Measurements from ENCODE around the gene USP1. TPM values are rescaled to one million over a fixed set of nuclear protein-coding genes. Genes with fewer than 3 reads are reported as not detected.

USP1 gene
- total and polyA plus RNA-seq, 4 donors: 5.1 to 33.8 (median 7.8) TPM

DNA sequence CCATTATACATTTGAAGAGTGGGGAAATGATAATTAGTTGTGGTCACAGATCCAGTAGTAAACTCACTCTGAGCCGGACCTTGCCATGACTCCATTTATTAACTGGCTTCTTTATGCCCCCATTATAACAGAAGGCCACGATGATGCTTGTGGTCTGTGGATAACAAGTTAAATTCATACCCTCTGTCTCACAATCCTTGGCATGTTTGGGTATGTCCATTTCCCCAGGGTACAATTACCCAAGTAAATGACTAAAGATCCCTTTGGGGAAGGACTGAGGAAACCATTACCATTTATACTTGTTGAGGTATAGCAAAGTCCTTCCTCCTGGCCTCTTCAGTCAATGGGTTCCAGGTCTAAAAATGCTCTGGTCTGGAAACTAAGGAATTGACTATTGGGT is 7.3 kb upstream of the USP1 start:
- TF ChIP-seq YY1 (IDR thresholded peaks at IDR 0.05) (no peak), HNF4A (conservative IDR thresholded peaks at IDR 0.05) (no peak), JUND (IDR thresholded peaks at IDR 0.05) (no peak), RAD21 (IDR thresholded peaks at IDR 0.05) (no peak), NR2F2 (IDR thresholded peaks at IDR 0.05) (no peak), TAF1 (conservative IDR thresholded peaks at IDR 0.05) (no peak), EGR1 (IDR thresholded peaks at IDR 0.05; ENCODE audit: low read depth in 2 of 2) (no peak), GABPA (IDR thresholded peaks at IDR 0.05 in 1 of 2, conservative IDR thresholded peaks at IDR 0.05 in 1 of 2) (no peak), FOXA2 (IDR thresholded peaks at IDR 0.05) (no peak), SP1 (IDR thresholded peaks at IDR 0.05) (no peak)
- TF ChIP-seq, protein P1, sequence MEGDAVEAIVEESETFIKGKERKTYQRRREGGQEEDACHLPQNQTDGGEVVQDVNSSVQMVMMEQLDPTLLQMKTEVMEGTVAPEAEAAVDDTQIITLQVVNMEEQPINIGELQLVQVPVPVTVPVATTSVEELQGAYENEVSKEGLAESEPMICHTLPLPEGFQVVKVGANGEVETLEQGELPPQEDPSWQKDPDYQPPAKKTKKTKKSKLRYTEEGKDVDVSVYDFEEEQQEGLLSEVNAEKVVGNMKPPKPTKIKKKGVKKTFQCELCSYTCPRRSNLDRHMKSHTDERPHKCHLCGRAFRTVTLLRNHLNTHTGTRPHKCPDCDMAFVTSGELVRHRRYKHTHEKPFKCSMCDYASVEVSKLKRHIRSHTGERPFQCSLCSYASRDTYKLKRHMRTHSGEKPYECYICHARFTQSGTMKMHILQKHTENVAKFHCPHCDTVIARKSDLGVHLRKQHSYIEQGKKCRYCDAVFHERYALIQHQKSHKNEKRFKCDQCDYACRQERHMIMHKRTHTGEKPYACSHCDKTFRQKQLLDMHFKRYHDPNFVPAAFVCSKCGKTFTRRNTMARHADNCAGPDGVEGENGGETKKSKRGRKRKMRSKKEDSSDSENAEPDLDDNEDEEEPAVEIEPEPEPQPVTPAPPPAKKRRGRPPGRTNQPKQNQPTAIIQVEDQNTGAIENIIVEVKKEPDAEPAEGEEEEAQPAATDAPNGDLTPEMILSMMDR (IDR thresholded peaks at IDR 0.05; ENCODE audit: low read depth, low read length, missing input control): no peak
- TF ChIP-seq, protein P2, sequence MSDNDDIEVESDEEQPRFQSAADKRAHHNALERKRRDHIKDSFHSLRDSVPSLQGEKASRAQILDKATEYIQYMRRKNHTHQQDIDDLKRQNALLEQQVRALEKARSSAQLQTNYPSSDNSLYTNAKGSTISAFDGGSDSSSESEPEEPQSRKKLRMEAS (IDR thresholded peaks at IDR 0.05): no peak
- TF ChIP-seq, protein P3, sequence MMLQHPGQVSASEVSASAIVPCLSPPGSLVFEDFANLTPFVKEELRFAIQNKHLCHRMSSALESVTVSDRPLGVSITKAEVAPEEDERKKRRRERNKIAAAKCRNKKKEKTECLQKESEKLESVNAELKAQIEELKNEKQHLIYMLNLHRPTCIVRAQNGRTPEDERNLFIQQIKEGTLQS (IDR thresholded peaks at IDR 0.05): no peak
- Histone ChIP-seq H3K27me3 (ENCODE audit: control insufficient read depth in 4 of 4, insufficient read depth in 4 of 4, low read length in 3 of 4) (no peaks in the 10 kb centered on the region), H3K36me3 (ENCODE audit: control insufficient read depth in 4 of 4, insufficient read depth in 3 of 4, low read depth in 1 of 4, low read length in 3 of 4) (no peaks in the 10 kb centered on the region), H3K4me1 (ENCODE audit: control insufficient read depth in 4 of 4, insufficient read depth in 4 of 4, low read length in 3 of 4) (no peaks in the 10 kb centered on the region), H3K9ac (ENCODE audit: low read depth in 1 of 2, low read length in 2 of 2) (no peak overlapping the region), H3K4me3 (ENCODE audit: low read depth in 1 of 3, low read length in 3 of 3) (no peak overlapping the region), H3K27ac (ENCODE audit: low read depth in 1 of 2, low read length in 2 of 2) (no peak overlapping the region), H3K9me3 (ENCODE audit: control insufficient read depth in 4 of 4, low read length in 3 of 4) (no peaks in the 10 kb centered on the region)
- 93% methylated on average over 2 of the region's 2 CpGs for WGBS
- no peak for DNase-seq (ENCODE audit: low spot score)

DNA sequence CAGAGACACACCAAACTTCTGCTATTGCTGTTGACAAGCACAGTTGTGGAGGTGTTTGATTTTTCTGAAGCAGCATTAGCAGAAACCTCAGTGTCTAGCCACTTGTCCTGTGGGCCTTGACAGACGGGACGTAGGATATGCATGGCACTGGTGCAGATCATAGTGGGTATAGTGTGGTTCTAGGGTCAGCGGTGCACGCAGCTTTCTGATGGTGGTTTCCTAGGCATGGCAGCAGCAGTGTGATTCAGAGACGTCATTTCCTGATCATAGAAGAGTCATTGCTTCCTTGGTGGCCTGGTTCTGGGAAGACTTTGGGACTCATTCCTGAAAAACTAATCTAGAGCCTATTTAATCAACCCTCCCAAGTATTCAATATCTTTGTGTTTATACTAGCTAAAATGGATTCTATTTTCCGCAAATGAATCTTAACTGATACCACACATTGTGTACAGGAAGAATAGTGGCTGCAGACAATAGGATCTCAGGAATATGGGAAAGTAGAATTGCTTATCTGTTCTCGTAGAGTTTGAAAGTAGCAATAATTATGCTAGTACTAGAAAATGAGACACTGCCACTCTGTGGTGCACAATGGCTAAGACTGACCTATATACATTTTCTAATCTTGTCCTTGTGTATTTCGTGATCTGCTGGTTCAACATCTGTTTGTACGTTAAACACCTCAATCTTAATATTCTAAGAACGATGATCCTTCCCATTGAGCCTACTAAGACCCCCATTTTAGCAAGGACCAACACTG is 2.8 kb upstream of the USP1 start:
- Histone ChIP-seq H3K9ac (ENCODE audit: low read depth in 1 of 2, low read length in 2 of 2) (no peak overlapping the region), H3K4me3 (ENCODE audit: low read depth in 1 of 3, low read length in 3 of 3) (no peak overlapping the region), H3K36me3 (ENCODE audit: control insufficient read depth in 4 of 4, insufficient read depth in 3 of 4, low read depth in 1 of 4, low read length in 3 of 4) (no peaks in the 10 kb centered on the region), H3K27me3 (ENCODE audit: control insufficient read depth in 4 of 4, insufficient read depth in 4 of 4, low read length in 3 of 4) (no peaks in the 10 kb centered on the region), H3K27ac (ENCODE audit: low read depth in 1 of 2, low read length in 2 of 2) (no peak overlapping the region), H3K4me1 (ENCODE audit: control insufficient read depth in 4 of 4, insufficient read depth in 4 of 4, low read length in 3 of 4) (peaks cover under 1 to 20% (median 13%) of the 10 kb centered on the region in 4 donors), H3K9me3 (ENCODE audit: control insufficient read depth in 4 of 4, low read length in 3 of 4) (no peaks in the 10 kb centered on the region)
- TF ChIP-seq GABPA (IDR thresholded peaks at IDR 0.05 in 1 of 2, conservative IDR thresholded peaks at IDR 0.05 in 1 of 2) (no peak), RAD21 (IDR thresholded peaks at IDR 0.05) (no peak), NR2F2 (IDR thresholded peaks at IDR 0.05) (no peak), ZBTB33 (IDR thresholded peaks at IDR 0.05) (no peak), FOXA2 (IDR thresholded peaks at IDR 0.05) (no peak), FOXA1 (IDR thresholded peaks at IDR 0.05) (no peak), SP1 (IDR thresholded peaks at IDR 0.05) (no peak), RXRA (IDR thresholded peaks at IDR 0.05) (no peak), HNF4A (conservative IDR thresholded peaks at IDR 0.05) (no peak), EGR1 (IDR thresholded peaks at IDR 0.05; ENCODE audit: low read depth in 2 of 2) (no peak), TAF1 (conservative IDR thresholded peaks at IDR 0.05) (no peak), JUND (IDR thresholded peaks at IDR 0.05) (no peak), YY1 (IDR thresholded peaks at IDR 0.05) (no peak)
- TF ChIP-seq, protein P2 (IDR thresholded peaks at IDR 0.05): no peak
- TF ChIP-seq, protein P4, sequence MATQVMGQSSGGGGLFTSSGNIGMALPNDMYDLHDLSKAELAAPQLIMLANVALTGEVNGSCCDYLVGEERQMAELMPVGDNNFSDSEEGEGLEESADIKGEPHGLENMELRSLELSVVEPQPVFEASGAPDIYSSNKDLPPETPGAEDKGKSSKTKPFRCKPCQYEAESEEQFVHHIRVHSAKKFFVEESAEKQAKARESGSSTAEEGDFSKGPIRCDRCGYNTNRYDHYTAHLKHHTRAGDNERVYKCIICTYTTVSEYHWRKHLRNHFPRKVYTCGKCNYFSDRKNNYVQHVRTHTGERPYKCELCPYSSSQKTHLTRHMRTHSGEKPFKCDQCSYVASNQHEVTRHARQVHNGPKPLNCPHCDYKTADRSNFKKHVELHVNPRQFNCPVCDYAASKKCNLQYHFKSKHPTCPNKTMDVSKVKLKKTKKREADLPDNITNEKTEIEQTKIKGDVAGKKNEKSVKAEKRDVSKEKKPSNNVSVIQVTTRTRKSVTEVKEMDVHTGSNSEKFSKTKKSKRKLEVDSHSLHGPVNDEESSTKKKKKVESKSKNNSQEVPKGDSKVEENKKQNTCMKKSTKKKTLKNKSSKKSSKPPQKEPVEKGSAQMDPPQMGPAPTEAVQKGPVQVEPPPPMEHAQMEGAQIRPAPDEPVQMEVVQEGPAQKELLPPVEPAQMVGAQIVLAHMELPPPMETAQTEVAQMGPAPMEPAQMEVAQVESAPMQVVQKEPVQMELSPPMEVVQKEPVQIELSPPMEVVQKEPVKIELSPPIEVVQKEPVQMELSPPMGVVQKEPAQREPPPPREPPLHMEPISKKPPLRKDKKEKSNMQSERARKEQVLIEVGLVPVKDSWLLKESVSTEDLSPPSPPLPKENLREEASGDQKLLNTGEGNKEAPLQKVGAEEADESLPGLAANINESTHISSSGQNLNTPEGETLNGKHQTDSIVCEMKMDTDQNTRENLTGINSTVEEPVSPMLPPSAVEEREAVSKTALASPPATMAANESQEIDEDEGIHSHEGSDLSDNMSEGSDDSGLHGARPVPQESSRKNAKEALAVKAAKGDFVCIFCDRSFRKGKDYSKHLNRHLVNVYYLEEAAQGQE (IDR thresholded peaks at IDR 0.05): no peak
- TF ChIP-seq, protein P1 (IDR thresholded peaks at IDR 0.05; ENCODE audit: low read depth, low read length, missing input control): no peak
- TF ChIP-seq, protein P3 (IDR thresholded peaks at IDR 0.05): no peak
- no peak for DNase-seq (ENCODE audit: low spot score)
- WGBS: 86% methylated on average over 10 of the region's 10 CpGs
